Fibroblast of lung (primary cell): Measurements from ENCODE around the gene TPD52L2.

Experiments used
- EZH2 ChIP-seq: IDR thresholded peaks from 2 replicates; pipeline ENCODE4 v1.5.1; 2012; ENCODE audit warnings: low read length, control low read depth, mild to moderate bottlenecking; ENCODE audit errors: missing control alignments
- TF ChIP-seq, protein P1 (sequence below), 2 donors: IDR thresholded peaks in 1 of 2; conservative IDR thresholded peaks in 1 of 2; 1 replicate in 1 of 2; 2 replicates in 1 of 2; pipeline ENCODE4 v1.5.1; 2011 to 2012; ENCODE audit warnings: low read length in 2 of 2, control low read depth in 1 of 2, inconsistent platforms in 1 of 2, low read depth in 1 of 2, mild to moderate bottlenecking in 1 of 2

DNA sequence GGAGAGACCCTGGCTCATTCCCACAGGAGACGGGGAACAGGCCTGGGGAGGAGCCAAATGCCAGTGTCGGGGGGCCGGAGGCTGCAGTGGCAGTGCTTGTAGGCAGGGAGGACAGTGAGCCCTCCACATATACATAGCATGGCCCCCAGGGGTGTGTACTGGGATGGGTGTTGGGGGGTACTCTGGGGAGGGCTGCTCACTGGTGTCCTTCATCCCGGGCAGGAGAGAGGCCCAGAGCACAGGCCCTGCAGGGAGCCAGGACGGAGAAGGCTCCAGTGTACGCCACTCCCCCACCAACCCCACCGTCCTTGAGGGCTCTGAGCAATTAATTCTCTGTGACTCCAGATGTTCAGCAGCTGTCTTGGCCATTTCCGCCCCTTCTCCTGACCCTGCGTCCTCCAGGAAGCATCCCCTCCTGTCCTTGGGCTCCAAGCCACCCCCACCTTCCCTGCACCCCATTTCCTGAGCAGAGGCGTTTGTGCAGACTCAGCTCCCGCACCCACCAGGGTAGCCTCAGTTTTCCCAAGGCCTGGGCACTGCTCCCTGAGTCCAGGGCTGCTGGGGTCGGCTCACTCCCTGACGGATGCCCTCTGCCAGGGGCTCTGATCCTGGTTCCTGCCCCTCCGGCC is 7.2 kb upstream of the TPD52L2 start:
- no peak for TF ChIP-seq EZH2
- TF ChIP-seq, protein P1, sequence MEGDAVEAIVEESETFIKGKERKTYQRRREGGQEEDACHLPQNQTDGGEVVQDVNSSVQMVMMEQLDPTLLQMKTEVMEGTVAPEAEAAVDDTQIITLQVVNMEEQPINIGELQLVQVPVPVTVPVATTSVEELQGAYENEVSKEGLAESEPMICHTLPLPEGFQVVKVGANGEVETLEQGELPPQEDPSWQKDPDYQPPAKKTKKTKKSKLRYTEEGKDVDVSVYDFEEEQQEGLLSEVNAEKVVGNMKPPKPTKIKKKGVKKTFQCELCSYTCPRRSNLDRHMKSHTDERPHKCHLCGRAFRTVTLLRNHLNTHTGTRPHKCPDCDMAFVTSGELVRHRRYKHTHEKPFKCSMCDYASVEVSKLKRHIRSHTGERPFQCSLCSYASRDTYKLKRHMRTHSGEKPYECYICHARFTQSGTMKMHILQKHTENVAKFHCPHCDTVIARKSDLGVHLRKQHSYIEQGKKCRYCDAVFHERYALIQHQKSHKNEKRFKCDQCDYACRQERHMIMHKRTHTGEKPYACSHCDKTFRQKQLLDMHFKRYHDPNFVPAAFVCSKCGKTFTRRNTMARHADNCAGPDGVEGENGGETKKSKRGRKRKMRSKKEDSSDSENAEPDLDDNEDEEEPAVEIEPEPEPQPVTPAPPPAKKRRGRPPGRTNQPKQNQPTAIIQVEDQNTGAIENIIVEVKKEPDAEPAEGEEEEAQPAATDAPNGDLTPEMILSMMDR (conservative IDR thresholded peaks at IDR 0.05 in 1 of 2, IDR thresholded peaks at IDR 0.05 in 1 of 2; ENCODE audit: low read depth in 1 of 2, low read length in 2 of 2): no peak
